ENCODE results near the gene TNFRSF14.
"Not testable (repeated sequence)": the region's sequence is repeated elsewhere in the genome, so short reads cannot be mapped to it uniquely, and the experiment has no call there.

DNA sequence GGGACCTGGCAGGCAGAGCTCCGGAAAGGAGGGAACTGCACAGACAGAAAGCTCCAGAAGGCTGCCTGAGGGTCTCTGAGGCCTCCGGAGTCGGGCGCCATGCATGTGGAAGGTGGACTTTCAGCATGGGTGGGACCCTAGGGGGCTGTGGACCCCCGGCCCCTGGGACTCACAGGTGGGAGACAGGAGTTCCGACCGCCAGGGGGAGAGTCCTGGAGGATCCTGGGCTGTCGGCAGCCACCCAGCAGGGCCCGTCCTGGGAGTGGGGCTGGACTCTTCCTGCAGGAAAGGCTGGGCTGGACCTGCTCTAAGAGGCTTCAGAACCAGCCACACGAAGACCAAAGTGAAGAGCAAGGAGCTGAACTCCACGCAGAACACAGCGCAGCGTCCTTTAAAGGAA, 13.5 kb downstream of the TNFRSF14 start:
- TF ChIP-seq, protein P1, sequence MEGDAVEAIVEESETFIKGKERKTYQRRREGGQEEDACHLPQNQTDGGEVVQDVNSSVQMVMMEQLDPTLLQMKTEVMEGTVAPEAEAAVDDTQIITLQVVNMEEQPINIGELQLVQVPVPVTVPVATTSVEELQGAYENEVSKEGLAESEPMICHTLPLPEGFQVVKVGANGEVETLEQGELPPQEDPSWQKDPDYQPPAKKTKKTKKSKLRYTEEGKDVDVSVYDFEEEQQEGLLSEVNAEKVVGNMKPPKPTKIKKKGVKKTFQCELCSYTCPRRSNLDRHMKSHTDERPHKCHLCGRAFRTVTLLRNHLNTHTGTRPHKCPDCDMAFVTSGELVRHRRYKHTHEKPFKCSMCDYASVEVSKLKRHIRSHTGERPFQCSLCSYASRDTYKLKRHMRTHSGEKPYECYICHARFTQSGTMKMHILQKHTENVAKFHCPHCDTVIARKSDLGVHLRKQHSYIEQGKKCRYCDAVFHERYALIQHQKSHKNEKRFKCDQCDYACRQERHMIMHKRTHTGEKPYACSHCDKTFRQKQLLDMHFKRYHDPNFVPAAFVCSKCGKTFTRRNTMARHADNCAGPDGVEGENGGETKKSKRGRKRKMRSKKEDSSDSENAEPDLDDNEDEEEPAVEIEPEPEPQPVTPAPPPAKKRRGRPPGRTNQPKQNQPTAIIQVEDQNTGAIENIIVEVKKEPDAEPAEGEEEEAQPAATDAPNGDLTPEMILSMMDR (IDR thresholded peaks at IDR 0.05) = not testable (repeated sequence)
- not testable (repeated sequence) for TF ChIP-seq POLR2AphosphoS5, POLR2A (IDR thresholded peaks at IDR 0.05)

Data from breast epithelium (tissue), 3 donors.